ENCODE measurements around the gene METAP2. TPM values are rescaled to one million over a fixed set of nuclear protein-coding genes. Genes with fewer than 3 reads are reported as not detected.

The METAP2 gene
- polyA plus RNA-seq, 1 of the 3 experiments (the other 2 are of a cell fraction), result 35.8 TPM

GRCh38 chr12:95515197-95515596 is 41.2 kb downstream of the METAP2 start:
- H2AFZ ChIP-seq (ENCODE audit: low read depth), result no peak overlapping the region
- peaks cover under 1% of the 10 kb centered on the region; the same call in 1 of the 2 replicates for H3K79me2 ChIP-seq (ENCODE audit: insufficient read depth)
- H3K36me3 ChIP-seq (replicated peaks in 1 of 2; ENCODE audit: control insufficient read depth in 1 of 2, insufficient read depth in 2 of 2, low read length in 1 of 2), result peaks cover 50 to 54% of the 10 kb centered on the region in 2 experiments
- no peaks in the 10 kb centered on the region for H3K9me2 ChIP-seq
- TF ChIP-seq FOXJ3 (CRISPR knock-in tag; IDR thresholded peaks at IDR 0.05) (no peak), SMC3 (IDR thresholded peaks at IDR 0.05; ENCODE audit: low read depth, low read length) (no peak), TAF1 (IDR thresholded peaks at IDR 0.05; ENCODE audit: borderline replicate concordance, low read depth, low read length) (no peak), YY1 (IDR thresholded peaks at IDR 0.05; ENCODE audit: low read depth) (no peak), TCF12 (IDR thresholded peaks at IDR 0.05) (no peak), NFIC (IDR thresholded peaks at IDR 0.05; ENCODE audit: borderline replicate concordance) (no peak), IRF3 (IDR thresholded peaks at IDR 0.05; ENCODE audit: low read depth, low read length) (no peak), PBX3 (IDR thresholded peaks at IDR 0.05) (no peak)
- H3K9ac ChIP-seq, result no peak overlapping the region
- H3K4me1 ChIP-seq (ENCODE audit: control insufficient read depth in 1 of 2, insufficient read depth in 2 of 2, low read depth in 1 of 2, low read length in 1 of 2), result no peaks in the 10 kb centered on the region
- no peaks in the 10 kb centered on the region for H3K9me3 ChIP-seq
- H4K20me1 ChIP-seq (ENCODE audit: insufficient read depth), result no peaks in the 10 kb centered on the region
- no peak for DNase-seq
- H3K27me3 ChIP-seq (ENCODE audit: insufficient read depth), result no peaks in the 10 kb centered on the region
- CTCF ChIA-PET, result interaction anchor here (1.5 kb wide), 1 partner anchor 301 kb away, joined by 3 read pairs; no protein-coding TSS in a partner anchor
- H3F3A ChIP-seq (replicated peaks; ENCODE audit: insufficient read depth), result peaks cover 9% of the 10 kb centered on the region
- WGBS (ENCODE audit: low lambda C conversion rate), result 50% methylated on average over 3 of the region's 3 CpGs
- H3K27ac ChIP-seq (ENCODE audit: low read depth in 2 of 2, low read length in 1 of 2), result no peak overlapping the region
- H3K4me2 ChIP-seq, result no peak overlapping the region
- POLR2A ChIA-PET, result interaction anchor here (1.6 kb wide), 1 partner anchor 41 kb away, joined by 5 read pairs; the partner anchor contains the start of gene METAP2
- H3K4me3 ChIP-seq (ENCODE audit: low read depth in 2 of 2, low read length in 1 of 2), result no peak overlapping the region

GRCh38 chr12:95516757-95517156 is 42.8 kb downstream of the METAP2 start:
- no peak for DNase-seq
- Histone ChIP-seq H3F3A (replicated peaks; ENCODE audit: insufficient read depth) (peaks cover 9% of the 10 kb centered on the region), H3K9me3 (no peaks in the 10 kb centered on the region), H3K36me3 (replicated peaks in 1 of 2; ENCODE audit: control insufficient read depth in 1 of 2, insufficient read depth in 2 of 2, low read length in 1 of 2) (peaks cover 40 to 46% of the 10 kb centered on the region in 2 experiments), H3K27me3 (ENCODE audit: insufficient read depth) (no peaks in the 10 kb centered on the region), H3K4me3 (ENCODE audit: low read depth in 2 of 2, low read length in 1 of 2) (no peak overlapping the region), H3K4me2 (no peak overlapping the region), H3K27ac (ENCODE audit: low read depth in 2 of 2, low read length in 1 of 2) (no peak overlapping the region), H3K9ac (no peak overlapping the region), H4K20me1 (ENCODE audit: insufficient read depth) (no peaks in the 10 kb centered on the region), H3K79me2 (ENCODE audit: insufficient read depth) (no peaks in the 10 kb centered on the region), H2AFZ (ENCODE audit: low read depth) (no peak overlapping the region), H3K9me2 (no peaks in the 10 kb centered on the region), H3K4me1 (ENCODE audit: control insufficient read depth in 1 of 2, insufficient read depth in 2 of 2, low read depth in 1 of 2, low read length in 1 of 2) (no peaks in the 10 kb centered on the region)
- POLR2A ChIA-PET, result no interaction called here
- CTCF ChIA-PET, result interaction anchor here (0.9 kb wide), 1 partner anchor 18 kb away, joined by 3 read pairs; no protein-coding TSS in a partner anchor
- no peak for TF ChIP-seq ZBTB33 (IDR thresholded peaks at IDR 0.05; ENCODE audit: borderline replicate concordance, low read depth)
- no peak for TF ChIP-seq JUND (IDR thresholded peaks at IDR 0.05)

All from SK-N-SH (cell line).